Measurements from ENCODE around the gene ACP3.

Gene ACP3

GRCh38 chr3:132317229-132317948 lies at the start of gene ACP3:
Gene ACP3, plus strand, starts transcription at chr3:132317407. Its CDS starts 50 bp downstream, at chr3:132317457.
- Histone ChIP-seq H3K4me1 (ENCODE audit: insufficient read depth, poor library complexity, severe bottlenecking) (peaks cover 20% of the 10 kb centered on the region), H3K27me3 (ENCODE audit: insufficient read depth, poor library complexity, severe bottlenecking) (no peaks in the 10 kb centered on the region), H3K4me3 (ENCODE audit: severe bottlenecking) (no peak within 1 kb of the TSS), H3K27ac (ENCODE audit: poor library complexity, severe bottlenecking) (peak within 1 kb of the TSS; percentile 79), H3K9me3 (ENCODE audit: severe bottlenecking) (no peaks in the 10 kb centered on the region), H3K36me3 (ENCODE audit: low read depth) (no peaks in the 10 kb centered on the region)
- peak; percentile 88 for ATAC-seq (ENCODE audit: low read depth)
- TF ChIP-seq CTCF (IDR thresholded peaks at IDR 0.05; ENCODE audit: poor library complexity, severe bottlenecking) = no peak
- no peak for DNase-seq (ENCODE audit: low spot score)

GRCh38 chr3:132268956-132269355 lies 48.3 kb upstream of the ACP3 start:
- Histone ChIP-seq H3K9me3 (ENCODE audit: severe bottlenecking) (no peaks in the 10 kb centered on the region), H3K27ac (ENCODE audit: poor library complexity, severe bottlenecking) (no peak overlapping the region), H3K36me3 (ENCODE audit: low read depth) (no peaks in the 10 kb centered on the region), H3K4me3 (ENCODE audit: severe bottlenecking) (no peak overlapping the region), H3K27me3 (ENCODE audit: insufficient read depth, poor library complexity, severe bottlenecking) (no peaks in the 10 kb centered on the region), H3K4me1 (ENCODE audit: insufficient read depth, poor library complexity, severe bottlenecking) (no peaks in the 10 kb centered on the region)
- peak; percentile 45 for TF ChIP-seq CTCF (IDR thresholded peaks at IDR 0.05; ENCODE audit: poor library complexity, severe bottlenecking)
- DNase-seq (ENCODE audit: low spot score) (no peak), ATAC-seq (ENCODE audit: low read depth) (no peak)

GRCh38 chr3:132273036-132273435 lies 44.2 kb upstream of the ACP3 start:
- H3K4me1 ChIP-seq (ENCODE audit: insufficient read depth, poor library complexity, severe bottlenecking) = no peaks in the 10 kb centered on the region
- DNase-seq (ENCODE audit: low spot score) = no peak
- no peaks in the 10 kb centered on the region for H3K27me3 ChIP-seq (ENCODE audit: insufficient read depth, poor library complexity, severe bottlenecking)
- no peak overlapping the region for H3K27ac ChIP-seq (ENCODE audit: poor library complexity, severe bottlenecking)
- no peak for TF ChIP-seq CTCF (IDR thresholded peaks at IDR 0.05; ENCODE audit: poor library complexity, severe bottlenecking)
- H3K36me3 ChIP-seq (ENCODE audit: low read depth) = no peaks in the 10 kb centered on the region
- ATAC-seq (ENCODE audit: low read depth) = no peak
- no peak overlapping the region for H3K4me3 ChIP-seq (ENCODE audit: severe bottlenecking)
- H3K9me3 ChIP-seq (ENCODE audit: severe bottlenecking) = no peaks in the 10 kb centered on the region

GRCh38 chr3:132276228-132276906 lies 40.8 kb upstream of the ACP3 start:
- DNase-seq (ENCODE audit: low spot score) = no peak
- ATAC-seq (ENCODE audit: low read depth) = no peak
- no peak for TF ChIP-seq CTCF (IDR thresholded peaks at IDR 0.05; ENCODE audit: poor library complexity, severe bottlenecking)
- Histone ChIP-seq H3K4me1 (ENCODE audit: insufficient read depth, poor library complexity, severe bottlenecking) (no peaks in the 10 kb centered on the region), H3K36me3 (ENCODE audit: low read depth) (no peaks in the 10 kb centered on the region), H3K27ac (ENCODE audit: poor library complexity, severe bottlenecking) (no peak overlapping the region), H3K4me3 (ENCODE audit: severe bottlenecking) (no peak overlapping the region), H3K27me3 (ENCODE audit: insufficient read depth, poor library complexity, severe bottlenecking) (no peaks in the 10 kb centered on the region), H3K9me3 (ENCODE audit: severe bottlenecking) (no peaks in the 10 kb centered on the region)

GRCh38 chr3:132279030-132279429 lies 38.2 kb upstream of the ACP3 start:
- Histone ChIP-seq H3K4me3 (ENCODE audit: severe bottlenecking) (no peak overlapping the region), H3K27ac (ENCODE audit: poor library complexity, severe bottlenecking) (no peak overlapping the region), H3K4me1 (ENCODE audit: insufficient read depth, poor library complexity, severe bottlenecking) (no peaks in the 10 kb centered on the region), H3K27me3 (ENCODE audit: insufficient read depth, poor library complexity, severe bottlenecking) (no peaks in the 10 kb centered on the region), H3K9me3 (ENCODE audit: severe bottlenecking) (no peaks in the 10 kb centered on the region), H3K36me3 (ENCODE audit: low read depth) (no peaks in the 10 kb centered on the region)
- no peak for ATAC-seq (ENCODE audit: low read depth)
- DNase-seq (ENCODE audit: low spot score) = no peak
- no peak for TF ChIP-seq CTCF (IDR thresholded peaks at IDR 0.05; ENCODE audit: poor library complexity, severe bottlenecking)
